B cell (primary cell): ENCODE measurements around the gene ANKRD44. TPM values are rescaled to one million over a fixed set of nuclear protein-coding genes. Genes with fewer than 3 reads are reported as not detected.

Source experiments
- ATAC-seq: fragments of 200-7000 bp; cut with Tn5 transposase; one replicate; pipeline ENCODE4 v1.10.0; 2021; ENCODE audit warnings: low read depth, mild to moderate bottlenecking, moderate number of reproducible peaks, moderate library complexity
- CTCF ChIA-PET: fragments of 350-600 bp; sonication (Branson Sonifier 250); formaldehyde crosslinking; loops from one replicate; lab custom pipeline; 2021; ENCODE audit warnings: antibody characterized with exemption, inconsistent platforms; lab: Charles Lee
- POLR2A ChIA-PET: fragments of 350-600 bp; sonication (Branson Sonifier 250); formaldehyde crosslinking; loops from one replicate; lab custom pipeline; 2021; ENCODE audit warnings: antibody characterized with exemption; lab: Charles Lee
- DNase-seq: peaks from one replicate; pipeline ENCODE4 v3.0.0; 2013
- H2AFZ ChIP-seq: 2 replicates; pipeline ENCODE4 v1.6.1; 2012; ENCODE audit warnings: mild to moderate bottlenecking, low read depth, low read length; ENCODE audit not compliant: insufficient read depth, poor library complexity, severe bottlenecking
- H3K27ac ChIP-seq, 2 donors: 1 replicate in 1 of 2; 2 replicates in 1 of 2; pipeline ENCODE4 v1.5.1; 2012 to 2013; ENCODE audit warnings: low read length in 2 of 2, mild to moderate bottlenecking in 2 of 2, moderate library complexity in 1 of 2
- H3K27me3 ChIP-seq, 4 experiments: fragments of 200-600 bp in 1 of 4; sonication (generic) in 1 of 4; replicated peaks in 1 of 4; 1 replicate in 2 of 4; 2 replicates in 2 of 4; pipeline versions ENCODE4 v1.6.1 to v1.7.0; 2013 to 2016; ENCODE audit warnings: low read length in 3 of 4, mild to moderate bottlenecking in 2 of 4, mixed read lengths in 1 of 4, moderate library complexity in 1 of 4; ENCODE audit not compliant: insufficient read depth in 4 of 4, control insufficient read depth in 3 of 4; ENCODE audit errors: control extremely low read depth in 1 of 4
- H3K36me3 ChIP-seq, 2 experiments: replicated peaks in 1 of 2; 1 replicate in 1 of 2; 2 replicates in 1 of 2; pipeline versions ENCODE4 v1.6.1 to v1.7.1; 2013; ENCODE audit warnings: low read length in 1 of 2; ENCODE audit not compliant: insufficient read depth in 2 of 2, control insufficient read depth in 1 of 2; ENCODE audit errors: control extremely low read depth in 1 of 2, extremely low read depth in 1 of 2
- H3K4me1 ChIP-seq, 2 donors: fragments of 200-600 bp in 1 of 2; sonication (generic) in 1 of 2; 1 replicate in 1 of 2; 2 replicates in 1 of 2; pipeline versions ENCODE4 v1.5.1 to v1.6.1; 2013 to 2017; ENCODE audit warnings: low read length in 2 of 2; ENCODE audit not compliant: control insufficient read depth in 2 of 2, insufficient read depth in 2 of 2
- H3K4me2 ChIP-seq: replicated peaks from 2 replicates; pipeline ENCODE3; 2012; ENCODE audit warnings: mild to moderate bottlenecking, low read depth, low read length; ENCODE audit not compliant: poor library complexity, severe bottlenecking
- H3K4me3 ChIP-seq, 5 experiments: fragments of 200-600 bp in 1 of 5; sonication (generic) in 1 of 5; 1 replicate in 3 of 5; 2 replicates in 2 of 5; pipeline versions ENCODE4 v1.5.1 to v1.7.0; 2011 to 2016; ENCODE audit warnings: low read length in 4 of 5, mild to moderate bottlenecking in 4 of 5, low read depth in 2 of 5, control low read depth in 1 of 5, moderate library complexity in 1 of 5; ENCODE audit not compliant: insufficient read depth in 1 of 5; ENCODE audit errors: control extremely low read depth in 1 of 5, extremely low read depth in 1 of 5
- H3K79me2 ChIP-seq: fragments of 200-600 bp; sonication (generic); one replicate; pipeline ENCODE4 v1.6.0; 2016; ENCODE audit warnings: low read length; ENCODE audit not compliant: control insufficient read depth, insufficient read depth
- H3K9ac ChIP-seq: fragments of 200-600 bp; sonication (generic); 2 replicates; pipeline ENCODE4 v1.6.1; 2017; ENCODE audit warnings: mild to moderate bottlenecking, low read length, moderate library complexity
- H3K9me3 ChIP-seq, 3 donors: one replicate each; pipeline versions ENCODE4 v1.6.1 to v1.7.1; 2013; ENCODE audit warnings: low read length in 2 of 3; ENCODE audit not compliant: control insufficient read depth in 2 of 3, insufficient read depth in 1 of 3; ENCODE audit errors: control extremely low read depth in 1 of 3
- H4K20me1 ChIP-seq: 2 replicates; pipeline ENCODE4 v1.6.0; 2012; ENCODE audit warnings: mild to moderate bottlenecking, low read length; ENCODE audit not compliant: insufficient read depth, control insufficient read depth, poor library complexity, severe bottlenecking
- H3K27ac Mint-ChIP-seq: one replicate; pipeline ENCODE4 v1.8.0; 2021; ENCODE audit warnings: mixed read lengths
- H3K27me3 Mint-ChIP-seq: one replicate; pipeline ENCODE4 v1.8.0; 2021; ENCODE audit warnings: mixed read lengths
- H3K4me1 Mint-ChIP-seq: one replicate; pipeline ENCODE4 v1.8.0; 2021; ENCODE audit warnings: mixed read lengths
- H3K4me3 Mint-ChIP-seq: one replicate; pipeline ENCODE4 v1.8.0; 2021; ENCODE audit warnings: mixed read lengths
- H3K9me3 Mint-ChIP-seq: one replicate; pipeline ENCODE4 v1.8.0; 2022; ENCODE audit warnings: mixed read lengths; ENCODE audit not compliant: insufficient read depth
- EZH2 ChIP-seq: IDR thresholded peaks from 2 replicates; pipeline ENCODE4 v1.6.1; 2012; ENCODE audit warnings: borderline replicate concordance, low read depth, mild to moderate bottlenecking, moderate library complexity, low read length; ENCODE audit not compliant: insufficient read depth, poor library complexity, severe bottlenecking
- WGBS: methylation state at CpG from one replicate; pipeline ENCODE4 v1.1.5; 2013; ENCODE audit warnings: missing lambda C conversion rate; ENCODE audit not compliant: insufficient coverage; 5-methylcytosine and 5-hydroxymethylcytosine counted together
- intact Hi-C: fragments of 100-400 bp; cut with micrococcal nuclease; formaldehyde crosslinking; loops from one replicate; pipeline ENCODE4 v1.10.0; 2022
- polyA plus RNA-seq: library from polyadenylated mRNA; depleted of rRNA; stranded (reverse); fragments of >200 nt; gene quantifications from 2 replicates; pipeline ENCODE4 v1.2.3, GENCODE V29; 2012
- total RNA-seq, 2 donors: library from RNA; stranded (reverse); fragments of 120-200 nt in 1 of 2; gene quantifications; 1 replicate in 1 of 2; 2 replicates in 1 of 2; pipeline versions ENCODE4 v1.2.3 to v1.2.4, GENCODE V29; 2013 to 2022
- TF ChIP-seq, protein P1 (sequence below): fragments of 200-600 bp; IDR thresholded peaks from one replicate; pipeline ENCODE4 v1.8.0; 2022; ENCODE audit warnings: antibody characterized with exemption, mild to moderate bottlenecking

The ANKRD44 gene
- total and polyA plus RNA-seq, 2 donors (not counting 1 experiment from before 2014, with no cell fraction given) = 92.6 to 457 TPM

DNA sequence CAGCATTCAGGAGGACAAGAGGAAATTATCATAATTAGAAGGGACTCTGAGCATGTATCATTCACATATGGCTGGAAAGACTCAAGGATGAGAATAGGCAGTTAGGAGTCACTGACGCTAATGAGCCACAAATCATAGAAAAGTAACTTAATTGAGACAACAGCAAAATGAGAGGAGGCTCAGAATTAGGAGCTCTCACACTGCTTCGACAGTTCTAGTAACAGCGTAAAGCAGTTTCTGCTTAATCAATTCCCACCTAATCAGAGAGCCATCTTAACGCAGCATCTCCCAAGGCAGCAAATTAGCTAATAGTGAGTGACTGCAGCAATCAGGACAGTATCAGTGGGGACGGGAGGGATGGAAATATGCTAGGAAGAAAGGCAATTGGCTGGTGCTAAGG, 32.8 kb downstream of the ANKRD44 start:
- DNase-seq (no peak), ATAC-seq (no peak)
- TF ChIP-seq, protein P1, sequence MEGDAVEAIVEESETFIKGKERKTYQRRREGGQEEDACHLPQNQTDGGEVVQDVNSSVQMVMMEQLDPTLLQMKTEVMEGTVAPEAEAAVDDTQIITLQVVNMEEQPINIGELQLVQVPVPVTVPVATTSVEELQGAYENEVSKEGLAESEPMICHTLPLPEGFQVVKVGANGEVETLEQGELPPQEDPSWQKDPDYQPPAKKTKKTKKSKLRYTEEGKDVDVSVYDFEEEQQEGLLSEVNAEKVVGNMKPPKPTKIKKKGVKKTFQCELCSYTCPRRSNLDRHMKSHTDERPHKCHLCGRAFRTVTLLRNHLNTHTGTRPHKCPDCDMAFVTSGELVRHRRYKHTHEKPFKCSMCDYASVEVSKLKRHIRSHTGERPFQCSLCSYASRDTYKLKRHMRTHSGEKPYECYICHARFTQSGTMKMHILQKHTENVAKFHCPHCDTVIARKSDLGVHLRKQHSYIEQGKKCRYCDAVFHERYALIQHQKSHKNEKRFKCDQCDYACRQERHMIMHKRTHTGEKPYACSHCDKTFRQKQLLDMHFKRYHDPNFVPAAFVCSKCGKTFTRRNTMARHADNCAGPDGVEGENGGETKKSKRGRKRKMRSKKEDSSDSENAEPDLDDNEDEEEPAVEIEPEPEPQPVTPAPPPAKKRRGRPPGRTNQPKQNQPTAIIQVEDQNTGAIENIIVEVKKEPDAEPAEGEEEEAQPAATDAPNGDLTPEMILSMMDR = no peak
- TF ChIP-seq EZH2 = no peak
- no peak overlapping the region for H3K4me2 ChIP-seq
- Mint-ChIP-seq H3K9me3 (no peaks in the 10 kb centered on the region), H3K4me3 (no peak overlapping the region), H3K27ac (peak overlapping the region; percentile 44), H3K27me3 (no peaks in the 10 kb centered on the region), H3K4me1 (peaks cover 78% of the 10 kb centered on the region)
- H3K36me3 ChIP-seq = peaks cover 1 to 26% of the 10 kb centered on the region in 2 experiments
- WGBS = 96% methylated on average over 3 of the region's 5 CpGs
- intact Hi-C loops = no loop called here
- peaks cover 78 to 80% of the 10 kb centered on the region in 2 donors for H3K4me1 ChIP-seq
- H2AFZ ChIP-seq = no peak overlapping the region
- ChIA-PET POLR2A (interaction anchor here (0.6 kb wide), 1 partner anchor 13 kb away, joined by 3 read pairs; no protein-coding TSS in a partner anchor), CTCF (interaction anchor here (0.7 to 0.9 kb wide), 3 partner anchors 15 to 86 kb away, joined by 3 read pairs; no protein-coding TSS in a partner anchor)
- H3K79me2 ChIP-seq = peaks cover 99% of the 10 kb centered on the region
- no peaks in the 10 kb centered on the region for H3K27me3 ChIP-seq
- H3K9me3 ChIP-seq = peaks cover 0 to 6% (median 0%) of the 10 kb centered on the region in 3 donors
- H4K20me1 ChIP-seq = peaks cover 88% of the 10 kb centered on the region
- no peak overlapping the region for H3K4me3 ChIP-seq
- H3K27ac ChIP-seq = peak overlapping the region in 1 of 2 donors; percentile 62
- H3K9ac ChIP-seq = no peak overlapping the region

DNA sequence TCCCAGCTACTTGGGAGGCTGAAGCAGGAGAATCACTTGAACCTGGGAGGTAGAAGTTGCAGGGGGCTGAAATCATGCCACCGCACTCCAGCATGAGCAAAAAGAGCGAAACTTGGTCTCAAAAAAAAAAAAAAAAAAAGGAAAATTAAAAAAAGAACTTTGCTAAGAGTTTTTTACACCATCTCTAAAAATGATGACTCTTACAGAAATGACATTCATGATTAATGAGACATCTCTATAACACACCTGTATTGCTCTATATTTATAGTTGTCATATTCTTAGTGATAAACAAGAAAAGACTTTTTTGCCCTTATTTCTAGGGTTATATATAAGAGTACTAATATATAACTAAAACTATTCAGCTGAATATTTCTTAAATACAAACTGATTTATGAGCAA, 34.4 kb downstream of the ANKRD44 start:
- Mint-ChIP-seq H3K4me3 (no peak overlapping the region), H3K27ac (no peak overlapping the region), H3K4me1 (peaks cover 72% of the 10 kb centered on the region), H3K9me3 (no peaks in the 10 kb centered on the region), H3K27me3 (no peaks in the 10 kb centered on the region)
- no peak for TF ChIP-seq EZH2
- TF ChIP-seq, protein P1 = no peak
- Histone ChIP-seq H3K4me2 (no peak overlapping the region), H3K79me2 (peaks cover 99% of the 10 kb centered on the region), H3K4me3 (no peak overlapping the region), H2AFZ (no peak overlapping the region), H3K4me1 (peaks cover 73 to 80% of the 10 kb centered on the region in 2 donors), H3K9ac (no peak overlapping the region), H3K9me3 (peaks cover 0 to 6% (median 0%) of the 10 kb centered on the region in 3 donors), H3K36me3 (peaks cover 3 to 26% of the 10 kb centered on the region in 2 experiments), H4K20me1 (peaks cover 96% of the 10 kb centered on the region), H3K27ac (no peak overlapping the region), H3K27me3 (no peaks in the 10 kb centered on the region)
- ATAC-seq (no peak), DNase-seq (no peak)
- WGBS = no CpG with 5 or more reads among the region's 2 CpGs
- intact Hi-C loops = no loop called here
- CTCF ChIA-PET = interaction anchor here (1.3 kb wide), 1 partner anchor 30 kb away, joined by 3 read pairs; no protein-coding TSS in a partner anchor
- POLR2A ChIA-PET = no interaction called here
